Dedifferentiated amniotic fluid mesenchymal stem cell (primary cell): ENCODE measurements around the gene DBNDD1.

Experiments used
- DNase-seq: peaks from one replicate; pipeline ENCODE4 v3.0.0-alpha.2; 2016; ENCODE audit errors: extremely low spot score

Gene DBNDD1

GRCh38 chr16:89962754-89963498, 56.3 kb downstream of the DBNDD1 start:
- no peak for DNase-seq

- DNase-seq, result no peak
Observed at GRCh38 chr16:89961920-89962319, 57.3 kb downstream of the DBNDD1 start.

DNA sequence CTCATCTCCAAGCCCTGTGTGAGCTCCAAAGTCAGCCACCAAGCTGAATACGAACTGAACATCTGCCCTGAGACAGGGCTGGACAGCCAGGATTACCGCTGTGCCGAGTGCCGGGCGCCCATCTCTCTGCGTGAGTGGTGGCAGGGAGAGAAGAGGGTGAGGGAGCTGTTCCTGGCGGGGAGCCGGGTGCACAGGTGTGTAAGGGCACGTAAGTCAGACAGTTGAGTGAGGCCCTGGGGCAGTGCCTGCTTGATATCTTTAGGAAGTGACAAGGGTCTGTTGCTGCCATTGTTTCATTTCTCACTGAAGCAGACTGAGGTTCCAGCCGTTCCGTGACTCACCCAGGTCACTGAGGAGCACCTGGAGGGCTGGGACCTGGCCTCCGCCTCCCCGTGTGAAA, 58.3 kb downstream of the DBNDD1 start:
- DNase-seq, result no peak

DNA sequence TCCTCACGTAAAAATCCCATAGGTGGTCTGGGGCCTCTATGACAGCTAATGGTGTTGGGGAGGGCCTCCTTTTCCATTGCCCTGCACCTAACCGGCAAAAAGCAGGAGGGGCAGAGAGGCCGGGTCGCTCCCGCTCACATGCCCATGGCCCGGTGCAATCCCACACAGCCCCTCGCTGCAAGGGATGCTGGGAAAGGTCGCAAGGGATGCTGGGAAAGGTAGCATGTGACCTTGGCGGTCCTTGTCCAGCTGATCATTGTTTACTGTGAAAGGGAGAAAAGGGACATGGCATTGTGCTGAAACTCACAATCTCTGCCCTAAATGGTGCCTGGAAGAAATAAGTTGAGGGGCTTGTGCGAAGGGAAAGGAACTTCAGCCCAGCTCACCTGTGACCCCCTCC, 60.7 kb downstream of the DBNDD1 start:
- DNase-seq, result no peak

- no peak for DNase-seq
Observed at GRCh38 chr16:89958068-89958467, 61.2 kb downstream of the DBNDD1 start.

GRCh38 chr16:89957216-89957785, 62.0 kb downstream of the DBNDD1 start:
- DNase-seq, result no peak

DNA sequence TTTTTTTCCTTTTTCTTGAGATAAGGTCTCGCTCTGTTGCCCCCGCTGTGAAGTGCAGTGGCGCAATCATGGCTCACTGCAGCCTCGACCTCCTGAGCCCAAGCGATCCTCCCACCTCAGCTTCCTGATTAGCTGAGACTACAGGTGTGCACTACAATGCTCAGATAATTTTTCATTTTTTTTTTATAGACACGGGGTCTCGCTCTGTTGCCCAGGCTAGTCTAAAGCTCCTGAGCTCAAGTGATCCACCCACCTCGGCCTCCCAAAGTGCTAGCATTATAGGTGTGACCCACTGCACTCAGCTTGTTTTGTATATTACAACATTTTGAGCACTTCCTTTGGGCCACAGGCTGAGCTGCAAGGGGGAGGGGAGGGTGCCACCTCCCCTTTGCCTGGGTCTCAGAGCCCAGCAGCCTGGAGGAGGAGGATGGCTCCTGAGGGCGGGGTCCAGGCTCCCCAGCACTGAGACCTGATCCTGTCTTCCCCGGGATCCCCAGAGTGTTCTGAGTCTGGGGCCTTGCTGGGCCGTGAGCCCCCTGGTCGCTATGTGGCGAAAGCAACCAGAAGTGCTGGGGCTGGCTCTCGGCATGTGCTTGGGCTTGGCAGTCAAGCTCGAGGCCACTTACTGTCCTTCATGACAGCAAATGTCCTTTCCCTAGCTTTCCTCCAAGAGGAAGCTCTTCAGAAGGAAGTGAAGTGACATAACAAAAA, 62.6 kb downstream of the DBNDD1 start:
- DNase-seq, result no peak

DNA sequence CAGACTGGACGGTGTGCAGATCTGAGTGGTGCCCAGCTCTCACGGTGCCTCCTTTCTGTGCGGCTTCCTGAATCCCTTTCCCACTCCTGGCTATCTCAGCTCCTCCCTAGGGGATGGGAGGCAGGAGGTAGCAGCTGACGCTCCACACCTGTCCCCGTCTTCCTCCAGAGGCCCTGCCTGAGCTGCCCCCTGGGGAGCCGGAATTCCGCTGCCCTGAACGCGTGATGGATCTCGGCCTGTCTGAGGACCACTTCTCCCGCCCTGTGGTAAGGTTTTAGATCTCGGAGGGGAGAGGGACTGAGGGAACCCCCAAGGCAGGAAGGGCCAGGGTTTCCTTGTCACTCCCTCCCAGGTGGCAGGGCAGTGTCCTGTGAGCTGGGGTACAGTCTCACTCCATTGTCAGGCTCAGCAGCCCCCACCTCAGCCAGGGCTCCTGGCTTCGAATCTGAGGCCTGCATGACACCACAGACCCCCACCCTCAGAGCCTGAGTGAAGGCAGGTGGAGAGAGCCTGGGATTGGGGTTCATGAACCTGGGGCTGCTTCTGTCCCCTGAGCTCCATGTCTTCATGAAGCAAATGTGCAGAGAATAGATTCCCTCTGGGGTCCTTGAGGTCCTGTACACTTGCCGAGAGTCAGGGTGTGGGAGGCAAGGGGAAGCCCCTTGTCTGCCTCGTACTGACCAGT, 64.1 kb downstream of the DBNDD1 start:
- no peak for DNase-seq
